Measurements from ENCODE around the gene USE1. TPM values are rescaled to one million over a fixed set of nuclear protein-coding genes. Genes with fewer than 3 reads are reported as not detected.

Gene USE1
- polyA plus RNA-seq, 2 of the 4 experiments (the other 2 are of a cell fraction) = 10.1 to 16.5 TPM

DNA sequence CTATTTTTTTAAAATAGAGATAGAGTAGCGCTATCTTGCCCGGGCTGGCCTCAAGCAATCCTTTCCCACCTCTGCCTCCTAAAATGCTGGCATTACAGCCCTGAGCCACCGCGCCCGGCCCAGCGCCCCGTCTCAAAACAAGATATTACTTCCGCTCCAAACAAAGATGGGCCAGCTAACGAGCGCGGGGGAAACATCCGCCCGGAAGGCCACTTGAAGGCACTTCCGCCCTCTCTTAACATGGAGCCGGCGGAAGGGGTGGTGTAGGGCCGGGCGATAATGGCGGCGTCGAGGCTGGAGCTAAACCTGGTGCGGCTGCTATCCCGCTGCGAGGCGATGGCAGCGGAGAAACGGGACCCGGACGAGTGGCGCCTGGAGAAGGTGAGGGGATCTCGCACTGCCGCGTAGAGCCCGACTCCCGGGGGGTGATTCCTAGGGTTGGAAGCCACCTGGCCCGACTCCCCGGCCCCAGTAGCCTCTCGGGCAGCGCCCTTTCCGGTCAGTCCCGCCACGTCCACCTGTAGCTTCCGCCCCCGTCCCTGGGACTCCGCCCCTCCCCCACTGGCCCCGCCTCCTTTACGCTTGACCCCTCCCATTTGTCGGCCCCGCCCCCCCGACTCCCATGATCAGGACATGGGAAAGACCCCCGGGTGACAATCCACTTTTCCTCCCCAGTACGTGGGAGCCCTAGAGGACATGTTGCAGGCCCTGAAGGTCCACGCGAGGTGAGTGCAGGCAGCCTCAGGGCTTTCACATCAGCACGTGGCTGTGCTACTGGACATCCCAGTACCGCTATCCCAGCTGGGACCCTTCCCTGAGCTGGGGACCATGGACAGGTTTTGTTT, at the start of gene USE1 (continued):
- no peak for TF ChIP-seq NPAS2 (CRISPR knock-in tag; IDR thresholded peaks at IDR 0.05; ENCODE audit: borderline replicate concordance)
- TF ChIP-seq MYC (IDR thresholded peaks at IDR 0.05; ENCODE audit: borderline replicate concordance, low read length) = no peak
- TF ChIP-seq POLR2A (IDR thresholded peaks at IDR 0.05; ENCODE audit: low read length) = peak; percentile 66
- TF ChIP-seq, protein P1, sequence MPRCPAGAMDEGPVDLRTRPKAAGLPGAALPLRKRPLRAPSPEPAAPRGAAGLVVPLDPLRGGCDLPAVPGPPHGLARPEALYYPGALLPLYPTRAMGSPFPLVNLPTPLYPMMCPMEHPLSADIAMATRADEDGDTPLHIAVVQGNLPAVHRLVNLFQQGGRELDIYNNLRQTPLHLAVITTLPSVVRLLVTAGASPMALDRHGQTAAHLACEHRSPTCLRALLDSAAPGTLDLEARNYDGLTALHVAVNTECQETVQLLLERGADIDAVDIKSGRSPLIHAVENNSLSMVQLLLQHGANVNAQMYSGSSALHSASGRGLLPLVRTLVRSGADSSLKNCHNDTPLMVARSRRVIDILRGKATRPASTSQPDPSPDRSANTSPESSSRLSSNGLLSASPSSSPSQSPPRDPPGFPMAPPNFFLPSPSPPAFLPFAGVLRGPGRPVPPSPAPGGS (IDR thresholded peaks at IDR 0.05) = peak; percentile 58; the same call in 2 of the 3 replicates

DNA sequence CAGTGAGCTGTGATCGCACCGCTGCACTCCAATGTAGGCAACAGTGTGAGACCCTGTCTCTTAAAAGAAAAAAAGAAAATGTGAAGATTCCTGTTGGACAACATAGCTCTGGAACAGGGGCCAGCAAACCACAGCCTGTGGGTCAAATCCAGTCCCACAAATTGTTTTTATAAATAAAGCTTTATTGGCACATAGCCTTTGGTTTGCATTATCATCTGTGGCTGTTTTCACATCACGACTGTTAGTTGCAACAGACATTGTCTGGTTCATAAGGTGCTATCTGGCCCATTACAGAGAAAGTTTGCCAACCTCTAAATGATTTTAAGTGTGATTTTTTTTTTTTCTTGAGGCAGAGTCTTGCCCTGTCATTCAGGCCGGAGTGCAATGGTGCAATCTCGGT, 49.4 kb upstream of the USE1 start:
- Histone ChIP-seq H3K4me3 (no peak overlapping the region), H3K9me3 (0 out of 3 replicates have a peak, but pooled peaks cover 3% of the 10 kb centered on the region), H3K4me2 (no peak overlapping the region), H3K27ac (no peak overlapping the region), H3K4me1 (no peaks in the 10 kb centered on the region)
- ChIA-PET CTCF (interaction anchor here (0.9 kb wide), 2 partner anchors 10 to 224 kb away, joined by 3 to 5 read pairs; no protein-coding TSS in a partner anchor), POLR2A (no interaction called here)
- FAIRE-seq (no peak), ATAC-seq (no peak), DNase-seq (ENCODE audit: low read depth in 1 of 2, low spot score in 1 of 2) (no peak)
- TF ChIP-seq, protein P1 (IDR thresholded peaks at IDR 0.05) = no peak
- no peak for TF ChIP-seq KDM5A (IDR thresholded peaks at IDR 0.05)
- TF ChIP-seq FOSB (CRISPR knock-in tag; IDR thresholded peaks at IDR 0.05) = no peak
- no peak for TF ChIP-seq EHF (CRISPR knock-in tag; IDR thresholded peaks at IDR 0.05)
- TF ChIP-seq SMC3 (IDR thresholded peaks at IDR 0.05) = no peak
- TF ChIP-seq JUN (IDR thresholded peaks at IDR 0.05) = no peak
- TF ChIP-seq JUNB (IDR thresholded peaks at IDR 0.05) = no peak
- TF ChIP-seq CHD2 (IDR thresholded peaks at IDR 0.05; ENCODE audit: low read length, partially characterized antibody) = no peak
- TF ChIP-seq HOXB5 (CRISPR knock-in tag; IDR thresholded peaks at IDR 0.05) = no peak
- 89% methylated on average over 5 of the region's 5 CpGs for WGBS (ENCODE audit: missing lambda C conversion rate)

DNA sequence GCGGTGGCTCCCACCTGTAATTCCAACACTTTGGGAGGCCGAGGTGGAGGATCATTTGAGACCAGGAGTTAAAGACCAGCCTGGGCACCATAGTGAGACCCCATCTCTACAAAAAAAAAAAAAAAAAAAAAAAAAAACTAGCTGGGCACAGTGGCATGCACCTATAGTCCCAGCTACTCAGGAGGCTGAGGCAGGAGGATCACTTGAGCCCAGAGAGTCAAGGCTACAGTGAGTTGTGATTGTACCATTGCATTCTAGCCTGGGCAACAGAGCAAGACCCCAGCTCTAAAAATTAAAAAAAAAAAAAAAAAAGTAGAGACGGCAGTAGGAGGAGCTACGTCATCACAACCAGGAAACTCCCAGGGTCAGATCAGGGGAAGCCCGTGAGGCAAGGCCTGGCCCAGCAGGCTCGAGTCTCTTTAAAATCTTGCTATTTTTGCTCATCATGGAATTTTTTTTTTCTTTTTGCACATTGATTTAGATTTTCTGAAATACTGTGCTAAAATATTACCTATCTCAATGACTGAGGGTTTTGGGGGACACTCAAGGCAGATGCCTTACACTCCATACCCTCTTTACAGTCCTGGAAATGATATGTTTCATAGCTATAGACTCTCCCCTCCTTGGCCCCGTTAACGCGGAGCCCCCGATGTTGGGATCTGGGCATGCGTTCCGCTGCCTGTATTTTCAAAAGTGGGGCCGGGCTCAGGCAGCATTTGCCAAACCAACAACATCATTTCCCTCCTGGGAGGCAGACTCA, 44.4 kb upstream of the USE1 start:
- ChIA-PET POLR2A (no interaction called here), CTCF (interaction anchor here (0.6 kb wide), 2 partner anchors 60 to 437 kb away, joined by 3 read pairs; no protein-coding TSS in a partner anchor)
- H3K9me3 ChIP-seq = no peaks in the 10 kb centered on the region
- WGBS (ENCODE audit: missing lambda C conversion rate) = 82% methylated on average over 12 of the region's 13 CpGs
- H3K4me1 ChIP-seq = no peaks in the 10 kb centered on the region
- H3K4me2 ChIP-seq = no peak overlapping the region
- ATAC-seq (no peak), DNase-seq (ENCODE audit: low read depth in 1 of 2, low spot score in 1 of 2) (no peak), FAIRE-seq (no peak)
- H3K4me3 ChIP-seq = no peak overlapping the region
- H3K27ac ChIP-seq = no peak overlapping the region
- TF ChIP-seq SREBF2 (IDR thresholded peaks at IDR 0.05) (no peak), RFX5 (IDR thresholded peaks at IDR 0.05) (no peak), TFCP2L1 (CRISPR knock-in tag; IDR thresholded peaks at IDR 0.05) (no peak), ZC3H11A (IDR thresholded peaks at IDR 0.05) (no peak), RAD21 (conservative IDR thresholded peaks at IDR 0.05 in 1 of 2, IDR thresholded peaks at IDR 0.05 in 1 of 2) (no peak), NFE2L2 (conservative IDR thresholded peaks at IDR 0.05; ENCODE audit: low read length) (no peak)
- TF ChIP-seq, protein P2, sequence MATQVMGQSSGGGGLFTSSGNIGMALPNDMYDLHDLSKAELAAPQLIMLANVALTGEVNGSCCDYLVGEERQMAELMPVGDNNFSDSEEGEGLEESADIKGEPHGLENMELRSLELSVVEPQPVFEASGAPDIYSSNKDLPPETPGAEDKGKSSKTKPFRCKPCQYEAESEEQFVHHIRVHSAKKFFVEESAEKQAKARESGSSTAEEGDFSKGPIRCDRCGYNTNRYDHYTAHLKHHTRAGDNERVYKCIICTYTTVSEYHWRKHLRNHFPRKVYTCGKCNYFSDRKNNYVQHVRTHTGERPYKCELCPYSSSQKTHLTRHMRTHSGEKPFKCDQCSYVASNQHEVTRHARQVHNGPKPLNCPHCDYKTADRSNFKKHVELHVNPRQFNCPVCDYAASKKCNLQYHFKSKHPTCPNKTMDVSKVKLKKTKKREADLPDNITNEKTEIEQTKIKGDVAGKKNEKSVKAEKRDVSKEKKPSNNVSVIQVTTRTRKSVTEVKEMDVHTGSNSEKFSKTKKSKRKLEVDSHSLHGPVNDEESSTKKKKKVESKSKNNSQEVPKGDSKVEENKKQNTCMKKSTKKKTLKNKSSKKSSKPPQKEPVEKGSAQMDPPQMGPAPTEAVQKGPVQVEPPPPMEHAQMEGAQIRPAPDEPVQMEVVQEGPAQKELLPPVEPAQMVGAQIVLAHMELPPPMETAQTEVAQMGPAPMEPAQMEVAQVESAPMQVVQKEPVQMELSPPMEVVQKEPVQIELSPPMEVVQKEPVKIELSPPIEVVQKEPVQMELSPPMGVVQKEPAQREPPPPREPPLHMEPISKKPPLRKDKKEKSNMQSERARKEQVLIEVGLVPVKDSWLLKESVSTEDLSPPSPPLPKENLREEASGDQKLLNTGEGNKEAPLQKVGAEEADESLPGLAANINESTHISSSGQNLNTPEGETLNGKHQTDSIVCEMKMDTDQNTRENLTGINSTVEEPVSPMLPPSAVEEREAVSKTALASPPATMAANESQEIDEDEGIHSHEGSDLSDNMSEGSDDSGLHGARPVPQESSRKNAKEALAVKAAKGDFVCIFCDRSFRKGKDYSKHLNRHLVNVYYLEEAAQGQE (IDR thresholded peaks at IDR 0.05) = no peak
- TF ChIP-seq, protein P3, sequence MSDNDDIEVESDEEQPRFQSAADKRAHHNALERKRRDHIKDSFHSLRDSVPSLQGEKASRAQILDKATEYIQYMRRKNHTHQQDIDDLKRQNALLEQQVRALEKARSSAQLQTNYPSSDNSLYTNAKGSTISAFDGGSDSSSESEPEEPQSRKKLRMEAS (IDR thresholded peaks at IDR 0.05) = no peak
- TF ChIP-seq, protein P4, sequence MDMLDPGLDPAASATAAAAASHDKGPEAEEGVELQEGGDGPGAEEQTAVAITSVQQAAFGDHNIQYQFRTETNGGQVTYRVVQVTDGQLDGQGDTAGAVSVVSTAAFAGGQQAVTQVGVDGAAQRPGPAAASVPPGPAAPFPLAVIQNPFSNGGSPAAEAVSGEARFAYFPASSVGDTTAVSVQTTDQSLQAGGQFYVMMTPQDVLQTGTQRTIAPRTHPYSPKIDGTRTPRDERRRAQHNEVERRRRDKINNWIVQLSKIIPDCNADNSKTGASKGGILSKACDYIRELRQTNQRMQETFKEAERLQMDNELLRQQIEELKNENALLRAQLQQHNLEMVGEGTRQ (IDR thresholded peaks at IDR 0.05) = no peak
- TF ChIP-seq, protein P5, sequence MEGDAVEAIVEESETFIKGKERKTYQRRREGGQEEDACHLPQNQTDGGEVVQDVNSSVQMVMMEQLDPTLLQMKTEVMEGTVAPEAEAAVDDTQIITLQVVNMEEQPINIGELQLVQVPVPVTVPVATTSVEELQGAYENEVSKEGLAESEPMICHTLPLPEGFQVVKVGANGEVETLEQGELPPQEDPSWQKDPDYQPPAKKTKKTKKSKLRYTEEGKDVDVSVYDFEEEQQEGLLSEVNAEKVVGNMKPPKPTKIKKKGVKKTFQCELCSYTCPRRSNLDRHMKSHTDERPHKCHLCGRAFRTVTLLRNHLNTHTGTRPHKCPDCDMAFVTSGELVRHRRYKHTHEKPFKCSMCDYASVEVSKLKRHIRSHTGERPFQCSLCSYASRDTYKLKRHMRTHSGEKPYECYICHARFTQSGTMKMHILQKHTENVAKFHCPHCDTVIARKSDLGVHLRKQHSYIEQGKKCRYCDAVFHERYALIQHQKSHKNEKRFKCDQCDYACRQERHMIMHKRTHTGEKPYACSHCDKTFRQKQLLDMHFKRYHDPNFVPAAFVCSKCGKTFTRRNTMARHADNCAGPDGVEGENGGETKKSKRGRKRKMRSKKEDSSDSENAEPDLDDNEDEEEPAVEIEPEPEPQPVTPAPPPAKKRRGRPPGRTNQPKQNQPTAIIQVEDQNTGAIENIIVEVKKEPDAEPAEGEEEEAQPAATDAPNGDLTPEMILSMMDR (IDR thresholded peaks at IDR 0.05) = no peak
- TF ChIP-seq, protein P6, sequence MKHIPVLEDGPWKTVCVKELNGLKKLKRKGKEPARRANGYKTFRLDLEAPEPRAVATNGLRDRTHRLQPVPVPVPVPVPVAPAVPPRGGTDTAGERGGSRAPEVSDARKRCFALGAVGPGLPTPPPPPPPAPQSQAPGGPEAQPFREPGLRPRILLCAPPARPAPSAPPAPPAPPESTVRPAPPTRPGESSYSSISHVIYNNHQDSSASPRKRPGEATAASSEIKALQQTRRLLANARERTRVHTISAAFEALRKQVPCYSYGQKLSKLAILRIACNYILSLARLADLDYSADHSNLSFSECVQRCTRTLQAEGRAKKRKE (CRISPR knock-in tag; IDR thresholded peaks at IDR 0.05; ENCODE audit: low read depth) = no peak
